Endothelial cell of umbilical vein (primary cell): ENCODE data around the gene CHD9NB. TPM values are rescaled to one million over a fixed set of nuclear protein-coding genes. Genes with fewer than 3 reads are reported as not detected.
A peak's percentile ranks its signal among the peaks of the same experiment; 100 is the strongest.
"Not testable (repeated sequence)": the region's sequence is repeated elsewhere in the genome, so short reads cannot be mapped to it uniquely, and the experiment has no call there.

ENCODE experiments used
- BruUV-seq: library from RNA; stranded (reverse); fragments of 400-500 nt; replicated peaks from 2 replicates; lab custom pipeline; 2021; lab: Mats Ljungman, UMichigan
- CTCF ChIA-PET: fragments of 300-600, 350-600 bp; sonication (Branson Sonifier 250); formaldehyde crosslinking; loops from one replicate; lab custom pipeline; 2021; ENCODE audit warnings: antibody characterized with exemption, inconsistent platforms; lab: Charles Lee
- POLR2A ChIA-PET: fragments of 300-600, 350-600 bp; sonication (Branson Sonifier 250); formaldehyde crosslinking; loops from one replicate; lab custom pipeline; 2021; ENCODE audit warnings: antibody characterized with exemption, inconsistent platforms; lab: Charles Lee
- DNase-seq: peaks from one replicate; pipeline ENCODE4 v3.0.0-alpha.2; 2011; ENCODE audit warnings: low read depth, low spot score
- FAIRE-seq: peaks from 2 replicates; lab custom pipeline; 2011; peaks lifted over from hg19 to GRCh38; lab: Jason Lieb, UNC
- H2AFZ ChIP-seq: 2 replicates; pipeline ENCODE4 v1.6.0; 2012; ENCODE audit warnings: low read depth, low read length, control low read depth, inconsistent platforms
- H3K27ac ChIP-seq: 2 replicates; pipeline ENCODE4 v1.5.1; 2011; ENCODE audit warnings: low read depth, mild to moderate bottlenecking, control low read depth, low read length, moderate library complexity; ENCODE audit not compliant: insufficient read depth
- H3K27me3 ChIP-seq, 2 experiments: 2 replicates each; pipeline versions ENCODE4 v1.6.0 to v1.6.1; 2011; ENCODE audit warnings: low read length in 2 of 2, mixed read lengths in 1 of 2; ENCODE audit not compliant: control insufficient read depth in 2 of 2, insufficient read depth in 2 of 2
- H3K36me3 ChIP-seq, 2 experiments: 2 replicates in 1 of 2; 3 replicates in 1 of 2; pipeline ENCODE4 v1.5.1; 2011; ENCODE audit warnings: low read length in 2 of 2, mild to moderate bottlenecking in 1 of 2, moderate library complexity in 1 of 2; ENCODE audit not compliant: control insufficient read depth in 2 of 2, insufficient read depth in 2 of 2; ENCODE audit errors: extremely low read depth in 1 of 2
- H3K4me1 ChIP-seq: 3 replicates; pipeline ENCODE4 v1.5.1; 2011; ENCODE audit warnings: mild to moderate bottlenecking, low read length; ENCODE audit not compliant: control insufficient read depth, insufficient read depth; ENCODE audit errors: extremely low read depth
- H3K4me2 ChIP-seq: 2 replicates; pipeline ENCODE4 v1.6.1; 2011; ENCODE audit warnings: low read length, control low read depth, mixed read lengths; ENCODE audit not compliant: insufficient read depth
- H3K4me3 ChIP-seq, 3 experiments: fragments of 200-600 bp in 1 of 3; sonication (generic), shearing (Covaris generic) in 1 of 3; replicated peaks in 1 of 3; 2 replicates each; pipeline ENCODE4 v1.5.1; 2011 to 2016; ENCODE audit warnings: control low read depth in 3 of 3, low read length in 3 of 3, mild to moderate bottlenecking in 2 of 3, inconsistent platforms in 1 of 3, low read depth in 1 of 3, moderate library complexity in 1 of 3; ENCODE audit not compliant: insufficient read depth in 1 of 3
- H3K79me2 ChIP-seq: 2 replicates; pipeline ENCODE4 v1.6.0; 2012; ENCODE audit warnings: low read length, inconsistent platforms; ENCODE audit not compliant: control insufficient read depth, insufficient read depth
- H3K9ac ChIP-seq: replicated peaks from 2 replicates; pipeline ENCODE3; 2011; ENCODE audit warnings: low read length, control low read depth; ENCODE audit not compliant: insufficient read depth; ENCODE audit errors: extremely low read depth
- H3K9me1 ChIP-seq: replicated peaks from 3 replicates; pipeline ENCODE4 v1.6.0; 2011; ENCODE audit warnings: mild to moderate bottlenecking, low read length; ENCODE audit not compliant: control insufficient read depth, insufficient read depth; ENCODE audit errors: extremely low read depth
- H3K9me3 ChIP-seq: replicated peaks from 2 replicates; pipeline ENCODE4 v1.5.1; 2012; ENCODE audit warnings: low read length, inconsistent platforms; ENCODE audit not compliant: control insufficient read depth, insufficient read depth
- H4K20me1 ChIP-seq: replicated peaks from 2 replicates; pipeline ENCODE3; 2011; ENCODE audit warnings: mild to moderate bottlenecking, low read length; ENCODE audit not compliant: control insufficient read depth, insufficient read depth; ENCODE audit errors: extremely low read depth
- CTCF ChIP-seq, 2 donors: IDR thresholded peaks; 1 replicate in 1 of 2; 2 replicates in 1 of 2; pipeline ENCODE4 v1.5.1; 2011; ENCODE audit warnings: low read length in 2 of 2, mild to moderate bottlenecking in 2 of 2, moderate library complexity in 2 of 2, control low read depth in 1 of 2, inconsistent platforms in 1 of 2, low read depth in 1 of 2; ENCODE audit not compliant: insufficient read depth in 1 of 2; ENCODE audit errors: extremely low read depth in 1 of 2
- EZH2 ChIP-seq: IDR thresholded peaks from 2 replicates; pipeline ENCODE4 v1.6.1; 2012; ENCODE audit warnings: borderline replicate concordance, low read depth, mild to moderate bottlenecking, moderate library complexity, low read length, inconsistent platforms; ENCODE audit not compliant: severe bottlenecking
- FOS ChIP-seq: IDR thresholded peaks from 2 replicates; pipeline ENCODE4 v1.6.1; 2011; ENCODE audit warnings: mild to moderate bottlenecking, low read length, moderate library complexity, borderline replicate concordance; ENCODE audit not compliant: insufficient read depth
- GATA2 ChIP-seq: IDR thresholded peaks from 2 replicates; pipeline ENCODE4 v1.7.0; 2011; ENCODE audit warnings: low read depth, mild to moderate bottlenecking, moderate library complexity, mixed read lengths, low read length; ENCODE audit not compliant: insufficient read length, insufficient read depth
- JUN ChIP-seq: IDR thresholded peaks from 2 replicates; pipeline ENCODE4 v1.6.1; 2011; ENCODE audit warnings: borderline replicate concordance, low read depth; ENCODE audit not compliant: insufficient read length, insufficient read depth
- MAX ChIP-seq: IDR thresholded peaks from 2 replicates; pipeline ENCODE4 v1.6.1; 2011; ENCODE audit not compliant: insufficient read depth, insufficient read length
- MYC ChIP-seq: IDR thresholded peaks from one replicate; pipeline ENCODE4 v1.6.1; 2011; ENCODE audit warnings: mild to moderate bottlenecking, low read depth, low read length
- POLR2A ChIP-seq: IDR thresholded peaks from 2 replicates; pipeline ENCODE4 v1.6.1; 2012; ENCODE audit warnings: low read depth, mild to moderate bottlenecking, control low read depth, low read length
- POLR2AphosphoS5 ChIP-seq: IDR thresholded peaks from 2 replicates; pipeline ENCODE4 v1.6.1; 2012; ENCODE audit warnings: low read depth, mild to moderate bottlenecking, control low read depth, low read length, moderate library complexity; ENCODE audit not compliant: insufficient read depth
- dilution Hi-C: fragments of 300-500 bp; cut with MboI; formaldehyde crosslinking; loops from one replicate; pipeline ENCODE4 v1.15.0; 2019; ENCODE audit warnings: low sequenced_read_pairs; ENCODE audit not compliant: extremely low pct_ligation_motif_present
- intact Hi-C: fragments of 100-400 bp; cut with micrococcal nuclease; formaldehyde crosslinking; loops from one replicate; pipeline ENCODE4 v1.10.0; 2022
- polyA plus RNA-seq, 4 experiments: library from polyadenylated mRNA; depleted of rRNA in 3 of 4; stranded (reverse) in 3 of 4; unstranded in 1 of 4; fragments of >200 nt; gene quantifications; 2 replicates each; pipeline versions ENCODE4 v1.2.1 to v1.2.3, GENCODE V29; 2011 to 2012; ENCODE audit warnings: missing spikeins in 1 of 4
- total RNA-seq: library from RNA; stranded (reverse); gene quantifications from 2 replicates; pipeline ENCODE4 v1.2.3, GENCODE V29; 2021

The CHD9NB gene
- total and polyA plus RNA-seq, 2 donors (not counting 3 experiments of a cell fraction or from before 2014, with no cell fraction given), result 0.44 to 0.66 TPM

- dilution Hi-C loops (no loop called here), intact Hi-C loops (loop anchor here (10.0 kb wide), 2 partner anchors 381 to 451 kb away; partner anchors contain the start of genes AKTIP and RBL2)
- TSS peak; percentile 7 for BruUV-seq
- peak overlapping the region; percentile 49 for H3K4me2 ChIP-seq
- H3K27me3 ChIP-seq, result no peaks in the 10 kb centered on the region
- no peaks in the 10 kb centered on the region for H4K20me1 ChIP-seq
- H3K9me1 ChIP-seq, result no peaks in the 10 kb centered on the region
- TF ChIP-seq MYC, result no peak
- TF ChIP-seq EZH2, result no peak
- TF ChIP-seq POLR2A, result no peak
- no peak for TF ChIP-seq POLR2AphosphoS5
- no peak for TF ChIP-seq GATA2
- TF ChIP-seq MAX, result no peak
- no peak for TF ChIP-seq CTCF (IDR thresholded peaks at IDR 0.05; ENCODE audit: extremely low read depth in 1 of 2, insufficient read depth in 1 of 2, low read depth in 1 of 2, low read length in 2 of 2)
- TF ChIP-seq JUN, result no peak
- no peak for TF ChIP-seq FOS
- peak overlapping the region; percentile 87 for H2AFZ ChIP-seq
- no peak for FAIRE-seq
- no peaks in the 10 kb centered on the region for H3K9me3 ChIP-seq
- ChIA-PET CTCF (interaction anchor here (1.1 to 5.6 kb wide), 24 partner anchors 18 to 228 kb away, joined by 3 to 62 read pairs (median 8); no protein-coding TSS in a partner anchor), POLR2A (interaction anchor here (0.6 to 3.2 kb wide), 3 partner anchors 45 to 49 kb away, joined by 4 to 11 read pairs (median 5); no protein-coding TSS in a partner anchor)
- H3K36me3 ChIP-seq, result no peaks in the 10 kb centered on the region
- H3K9ac ChIP-seq, result peak overlapping the region; percentile 54
- peaks cover 9% of the 10 kb centered on the region for H3K79me2 ChIP-seq
- DNase-seq, result no peak
- peak overlapping the region; percentile 39 for H3K27ac ChIP-seq
- peaks cover 26% of the 10 kb centered on the region for H3K4me1 ChIP-seq
- peak overlapping the region in 2 of 3 experiments; percentile 6 to 47 for H3K4me3 ChIP-seq
Observed at GRCh38 chr16:53053967-53054669, 1.4 kb upstream of the CHD9NB start.

- H3K9me3 ChIP-seq, H3K27ac ChIP-seq, H3K4me3 ChIP-seq, dilution Hi-C loops, H3K9me1 ChIP-seq, H3K4me2 ChIP-seq, CTCF ChIA-PET, H3K27me3 ChIP-seq, H2AFZ ChIP-seq, H3K9ac ChIP-seq, BruUV-seq, FAIRE-seq, H3K36me3 ChIP-seq, H4K20me1 ChIP-seq, H3K79me2 ChIP-seq, DNase-seq: not testable (repeated sequence)
- intact Hi-C loops, result loop anchor here (10.0 kb wide), 2 partner anchors 384 to 454 kb away; partner anchors contain the start of genes AKTIP and RBL2
- H3K4me1 ChIP-seq, result peaks cover 20% of the 10 kb centered on the region
- POLR2A ChIA-PET, result interaction anchor here (0.7 kb wide), 1 partner anchor 8 kb away, joined by 5 read pairs; no protein-coding TSS in a partner anchor
Observed at GRCh38 chr16:53051255-53051654, 1.4 kb downstream of the CHD9NB start.
